ENCODE results near the gene DYNC1I1. TPM values are rescaled to one million over a fixed set of nuclear protein-coding genes. Genes with fewer than 3 reads are reported as not detected.

Gene DYNC1I1
- total RNA-seq, 1 donor from 2014 or later = 1.6 TPM

DNA sequence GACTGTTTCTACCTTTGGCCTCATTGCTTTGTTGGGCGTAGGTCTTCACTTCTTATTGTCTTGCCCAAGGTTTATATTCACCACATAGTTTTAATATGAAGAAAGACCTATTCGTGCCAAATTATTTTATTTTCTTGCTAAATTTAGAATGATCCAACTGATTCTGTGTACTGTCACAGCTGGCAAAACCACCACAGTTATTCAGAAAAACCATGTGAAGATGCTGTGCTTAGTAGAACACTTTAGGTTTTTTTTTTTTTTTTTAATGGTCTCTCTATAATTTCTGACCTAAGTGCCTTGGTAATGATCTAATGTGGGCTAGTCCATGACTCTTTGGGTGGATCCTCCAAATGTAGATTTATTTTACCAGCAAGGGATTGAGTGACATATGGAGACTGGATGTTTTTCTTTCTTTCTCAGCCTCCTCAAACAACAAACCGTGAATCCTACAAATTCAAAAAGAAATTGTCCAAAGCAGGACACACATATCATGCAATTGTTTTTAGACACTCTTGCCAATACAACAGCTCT lies 243.8 kb downstream of the DYNC1I1 start:
- no peaks in the 10 kb centered on the region for H3K27me3 Mint-ChIP-seq
- no peak overlapping the region for H3K4me3 Mint-ChIP-seq (ENCODE audit: low read depth)
- peaks cover 3% of the 10 kb centered on the region for H3K36me3 Mint-ChIP-seq (ENCODE audit: insufficient read depth)

DNA sequence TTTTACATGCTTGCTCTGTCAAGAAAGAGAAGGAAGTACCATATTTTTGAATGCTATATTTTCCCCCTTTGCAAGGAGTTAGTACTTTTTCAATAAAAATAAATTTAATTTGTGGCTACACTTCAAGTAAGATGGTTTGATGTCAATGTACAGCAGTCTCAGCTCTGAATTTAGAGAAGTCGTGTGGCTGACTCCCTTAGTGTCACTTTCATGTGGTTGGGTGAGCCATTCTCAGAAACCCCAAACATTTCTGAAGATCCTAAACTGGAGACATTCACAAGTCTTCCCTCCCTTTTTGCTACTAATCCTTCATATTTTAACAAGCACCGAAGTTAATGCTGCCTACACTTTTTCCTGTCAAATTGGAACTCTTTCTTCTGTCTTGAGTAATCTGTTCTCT lies 244.4 kb downstream of the DYNC1I1 start:
- H3K27ac Mint-ChIP-seq = no peak overlapping the region
- DNase-seq (ENCODE audit: low spot score, unreplicated experiment) = no peak
- H3K27me3 Mint-ChIP-seq = no peaks in the 10 kb centered on the region
- peaks cover 33% of the 10 kb centered on the region for H3K4me1 Mint-ChIP-seq (ENCODE audit: low read depth)
- TF ChIP-seq, protein P1, sequence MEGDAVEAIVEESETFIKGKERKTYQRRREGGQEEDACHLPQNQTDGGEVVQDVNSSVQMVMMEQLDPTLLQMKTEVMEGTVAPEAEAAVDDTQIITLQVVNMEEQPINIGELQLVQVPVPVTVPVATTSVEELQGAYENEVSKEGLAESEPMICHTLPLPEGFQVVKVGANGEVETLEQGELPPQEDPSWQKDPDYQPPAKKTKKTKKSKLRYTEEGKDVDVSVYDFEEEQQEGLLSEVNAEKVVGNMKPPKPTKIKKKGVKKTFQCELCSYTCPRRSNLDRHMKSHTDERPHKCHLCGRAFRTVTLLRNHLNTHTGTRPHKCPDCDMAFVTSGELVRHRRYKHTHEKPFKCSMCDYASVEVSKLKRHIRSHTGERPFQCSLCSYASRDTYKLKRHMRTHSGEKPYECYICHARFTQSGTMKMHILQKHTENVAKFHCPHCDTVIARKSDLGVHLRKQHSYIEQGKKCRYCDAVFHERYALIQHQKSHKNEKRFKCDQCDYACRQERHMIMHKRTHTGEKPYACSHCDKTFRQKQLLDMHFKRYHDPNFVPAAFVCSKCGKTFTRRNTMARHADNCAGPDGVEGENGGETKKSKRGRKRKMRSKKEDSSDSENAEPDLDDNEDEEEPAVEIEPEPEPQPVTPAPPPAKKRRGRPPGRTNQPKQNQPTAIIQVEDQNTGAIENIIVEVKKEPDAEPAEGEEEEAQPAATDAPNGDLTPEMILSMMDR (IDR thresholded peaks at IDR 0.05; ENCODE audit: unreplicated experiment) = no peak
- peaks cover 3% of the 10 kb centered on the region for H3K36me3 Mint-ChIP-seq (ENCODE audit: insufficient read depth)
- H3K9me3 Mint-ChIP-seq (ENCODE audit: low read depth) = peaks cover 6% of the 10 kb centered on the region
- no peak overlapping the region for H3K4me3 Mint-ChIP-seq (ENCODE audit: low read depth)

More for the DNA sequence above, 243.8 kb downstream of the DYNC1I1 start:
- Mint-ChIP-seq H3K27ac (no peak overlapping the region), H3K9me3 (ENCODE audit: low read depth) (peaks cover 6% of the 10 kb centered on the region), H3K4me1 (ENCODE audit: low read depth) (peaks cover 33% of the 10 kb centered on the region)
- no peak for DNase-seq (ENCODE audit: low spot score, unreplicated experiment)
- TF ChIP-seq, protein P1 (IDR thresholded peaks at IDR 0.05; ENCODE audit: unreplicated experiment) = no peak

DNA sequence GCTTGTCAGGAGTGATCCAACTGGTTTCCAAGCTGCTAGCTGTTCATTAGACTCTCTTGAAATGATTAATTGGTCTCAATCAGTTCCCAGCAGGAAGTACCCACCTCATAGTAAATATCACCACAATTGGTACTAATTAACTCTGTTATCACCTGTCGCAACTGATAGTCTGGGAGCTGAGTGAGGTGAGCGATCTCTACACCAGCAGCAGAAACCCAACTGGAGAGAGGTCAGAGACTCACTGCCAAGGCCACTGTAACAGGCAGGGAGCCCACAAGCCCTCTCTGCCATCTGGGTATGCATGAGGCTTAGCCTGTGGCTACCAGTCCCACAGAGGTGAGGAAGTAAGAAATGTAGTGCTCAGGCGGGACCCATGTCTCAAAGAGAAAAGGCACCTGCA lies 245.5 kb downstream of the DYNC1I1 start:
- no peaks in the 10 kb centered on the region for H3K27me3 Mint-ChIP-seq
- TF ChIP-seq, protein P1 (IDR thresholded peaks at IDR 0.05; ENCODE audit: unreplicated experiment) = no peak

DNA sequence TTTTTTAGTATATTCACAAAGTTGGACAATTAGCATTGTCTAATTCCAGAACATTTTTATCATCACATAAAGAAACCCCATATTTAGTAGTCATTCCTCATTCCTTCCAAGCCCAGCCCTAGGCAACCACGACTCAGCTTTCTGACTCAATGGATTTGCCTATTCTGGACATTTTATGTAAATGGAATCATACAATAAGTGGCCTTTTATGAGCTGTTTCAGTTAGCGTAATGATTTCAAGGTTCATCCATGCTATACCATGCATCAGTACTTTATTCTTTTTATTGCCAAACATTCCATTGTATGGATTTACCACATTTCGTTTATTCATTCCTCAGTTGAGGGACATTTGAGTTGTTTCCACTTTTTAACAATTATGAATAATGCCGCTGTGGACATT lies 249.2 kb downstream of the DYNC1I1 start:
- Mint-ChIP-seq H3K36me3 (ENCODE audit: insufficient read depth) (peaks cover 3% of the 10 kb centered on the region), H3K27me3 (no peaks in the 10 kb centered on the region), H3K4me1 (ENCODE audit: low read depth) (peaks cover 21% of the 10 kb centered on the region), H3K27ac (no peak overlapping the region), H3K4me3 (ENCODE audit: low read depth) (no peak overlapping the region), H3K9me3 (ENCODE audit: low read depth) (peaks cover 6% of the 10 kb centered on the region)
- TF ChIP-seq, protein P1 (IDR thresholded peaks at IDR 0.05; ENCODE audit: unreplicated experiment) = no peak
- no peak for DNase-seq (ENCODE audit: low spot score, unreplicated experiment)

More for the DNA sequence above, 245.5 kb downstream of the DYNC1I1 start:
- Mint-ChIP-seq H3K36me3 (ENCODE audit: insufficient read depth) (peaks cover 3% of the 10 kb centered on the region), H3K27ac (peak overlapping the region; percentile 51), H3K9me3 (ENCODE audit: low read depth) (peaks cover 6% of the 10 kb centered on the region), H3K4me3 (ENCODE audit: low read depth) (no peak overlapping the region), H3K4me1 (ENCODE audit: low read depth) (peaks cover 33% of the 10 kb centered on the region)
- DNase-seq (ENCODE audit: low spot score, unreplicated experiment) = peak; percentile 11

DNA sequence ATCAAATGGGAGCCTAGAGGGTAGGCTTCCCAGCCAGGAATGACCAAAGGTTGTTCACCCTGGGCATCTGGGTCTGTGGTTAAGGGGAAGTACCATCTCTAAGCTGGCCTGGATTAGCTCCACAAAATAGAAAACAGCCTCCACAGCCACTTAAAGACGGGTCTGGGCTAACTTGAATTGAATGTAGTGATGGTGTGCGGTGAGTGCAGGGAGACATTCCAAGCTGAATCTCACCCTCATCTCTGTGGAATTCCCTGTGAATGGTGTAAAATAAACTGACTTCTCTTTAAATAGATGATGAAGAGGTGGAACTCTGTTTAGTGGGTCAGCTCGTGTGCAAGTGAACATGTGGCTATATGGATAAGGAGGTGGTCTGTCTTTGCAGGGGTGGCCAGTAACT lies 251.0 kb downstream of the DYNC1I1 start:
- H3K4me1 Mint-ChIP-seq (ENCODE audit: low read depth) = peaks cover 5% of the 10 kb centered on the region
- H3K27me3 Mint-ChIP-seq = no peaks in the 10 kb centered on the region
- no peak overlapping the region for H3K27ac Mint-ChIP-seq
- DNase-seq (ENCODE audit: low spot score, unreplicated experiment) = no peak
- H3K36me3 Mint-ChIP-seq (ENCODE audit: insufficient read depth) = peaks cover 3% of the 10 kb centered on the region
- H3K4me3 Mint-ChIP-seq (ENCODE audit: low read depth) = no peak overlapping the region
- peaks cover 6% of the 10 kb centered on the region for H3K9me3 Mint-ChIP-seq (ENCODE audit: low read depth)
- TF ChIP-seq, protein P1 (IDR thresholded peaks at IDR 0.05; ENCODE audit: unreplicated experiment) = no peak
